Measurements from ENCODE around the gene MMAB.

MMAB gene

GRCh38 chr12:109512608-109513007 is 60.7 kb downstream of the MMAB start:
- DNase-seq (ENCODE audit: low read depth): no peak

GRCh38 chr12:109510196-109510595 is 63.1 kb downstream of the MMAB start:
- DNase-seq (ENCODE audit: low read depth): no peak

- DNase-seq (ENCODE audit: low read depth): no peak
Measured at GRCh38 chr12:109504068-109504467, 69.2 kb downstream of the MMAB start.
